ENCODE results near the gene DLGAP1. TPM values are rescaled to one million over a fixed set of nuclear protein-coding genes. Genes with fewer than 3 reads are reported as not detected.

DLGAP1 gene
- total and polyA plus RNA-seq, 2 of the 13 experiments (the other 11 are each of a cell fraction or from before 2014, with no cell fraction given): 0.01 TPM; not detected in 1

DNA sequence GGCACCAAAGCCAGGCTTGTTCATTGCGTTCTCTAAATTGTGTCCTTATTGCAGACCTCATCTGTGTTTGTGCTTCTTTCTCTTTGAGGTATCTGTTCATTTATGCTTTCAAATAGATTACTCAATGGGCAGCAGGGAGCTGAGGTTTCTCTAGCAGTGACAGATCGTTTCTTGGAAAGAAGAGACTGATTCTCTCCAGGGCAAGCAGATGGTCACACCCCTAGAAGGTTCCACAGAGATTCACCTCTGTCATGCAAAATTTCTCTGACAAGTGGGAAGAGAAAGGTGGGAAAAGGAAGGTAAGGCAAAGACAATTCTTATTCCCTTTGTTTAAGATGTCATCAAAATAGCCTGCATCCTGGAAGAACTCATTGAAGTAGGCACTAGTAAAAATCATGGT, 14.0 kb downstream of the DLGAP1 start (continued):
- TF ChIP-seq U2AF2 (IDR thresholded peaks at IDR 0.05; ENCODE audit: low read depth, low read length) (no peak), ZNF30 (CRISPR knock-in tag; IDR thresholded peaks at IDR 0.05) (no peak), TEF (CRISPR knock-in tag; IDR thresholded peaks at IDR 0.05) (no peak), CENPX (CRISPR knock-in tag; IDR thresholded peaks at IDR 0.05) (no peak), ZNF232 (CRISPR knock-in tag; IDR thresholded peaks at IDR 0.05; ENCODE audit: borderline replicate concordance) (no peak)

DNA sequence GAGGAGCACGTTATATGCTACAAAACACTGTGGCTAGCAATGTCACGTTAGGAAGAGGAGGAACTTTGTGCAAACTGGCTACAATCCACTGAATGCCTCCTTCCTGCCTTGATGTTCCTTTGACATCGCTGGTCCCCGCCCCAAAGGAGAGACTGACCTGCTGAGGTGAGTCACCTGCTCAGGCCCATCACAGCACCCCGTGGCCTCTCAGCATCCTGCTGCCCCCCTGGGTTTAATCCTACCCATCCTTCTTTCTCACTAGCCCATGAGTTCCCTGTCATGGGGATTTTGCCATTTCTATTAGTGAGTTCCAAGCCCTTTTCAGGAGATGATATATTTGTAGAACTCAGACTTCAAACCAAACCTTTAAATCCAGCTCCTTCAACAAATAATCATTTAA, 16.2 kb downstream of the DLGAP1 start:
- no peak for TF ChIP-seq ZNF737 (CRISPR knock-in tag; IDR thresholded peaks at IDR 0.05; ENCODE audit: borderline replicate concordance)
- TF ChIP-seq ZNF136 (CRISPR knock-in tag; IDR thresholded peaks at IDR 0.05; ENCODE audit: low read depth): no peak
- TF ChIP-seq ZNF616 (CRISPR knock-in tag; IDR thresholded peaks at IDR 0.05; ENCODE audit: low read depth): no peak
- TF ChIP-seq ZNF205 (CRISPR knock-in tag; IDR thresholded peaks at IDR 0.05): no peak
- ATAC-seq (no peak), FAIRE-seq (no peak), DNase-seq (ENCODE audit: low spot score) (no peak)
- Histone ChIP-seq H3K27me3 (ENCODE audit: control insufficient read depth in 1 of 2, insufficient read depth in 2 of 2, low read length in 2 of 2) (no peaks in the 10 kb centered on the region), H3K36me3 (replicated peaks in 1 of 2; ENCODE audit: control insufficient read depth in 1 of 2, insufficient read depth in 2 of 2, low read length in 2 of 2) (no peaks in the 10 kb centered on the region), H3K4me2 (ENCODE audit: low read depth, low read length) (no peak overlapping the region), H3K4me3 (replicated peaks in 1 of 3; ENCODE audit: insufficient read depth in 1 of 3, low read depth in 2 of 3, low read length in 3 of 3) (no peak overlapping the region), H3K4me1 (ENCODE audit: insufficient read depth, low read length) (peaks cover 1% of the 10 kb centered on the region), H2AFZ (ENCODE audit: low read length) (no peak overlapping the region), H3K27ac (ENCODE audit: extremely low read length, insufficient read depth, low read length) (no peak overlapping the region), H3K79me2 (ENCODE audit: insufficient read depth, low read length) (no peaks in the 10 kb centered on the region), H3K9ac (ENCODE audit: insufficient read depth, low read depth, low read length) (no peak overlapping the region), H4K20me1 (ENCODE audit: insufficient read depth, low read length) (no peaks in the 10 kb centered on the region), H3K9me3 (ENCODE audit: low read length) (no peaks in the 10 kb centered on the region)
- WGBS (ENCODE audit: low lambda C conversion rate): 0% methylated on average over 3 of the region's 5 CpGs
- BruUV-seq (replicated peaks): no TSS peak
- ChIA-PET POLR2A (no interaction called here), CTCF (ENCODE audit: low intra/inter-chr PET ratio, low total read pairs) (no interaction called here)
- intact Hi-C loops (cut with micrococcal nuclease; ENCODE audit: unreplicated experiment): no loop called here
- in situ Hi-C loops (cut with HindIII; ENCODE audit: extremely low pct_ligation_motif_present, low pct_unique_long_range_greater_than_20kb): no loop called here

All from HepG2 (cell line).